ENCODE measurements around the gene LMO3. TPM values are rescaled to one million over a fixed set of nuclear protein-coding genes. Genes with fewer than 3 reads are reported as not detected.

LMO3 gene
- total RNA-seq, 1 experiment from 2014 or later, result 36.2 TPM

- H3K4me1 ChIP-seq (ENCODE audit: insufficient read depth, low read length, poor library complexity, severe bottlenecking), result peaks cover 6% of the 10 kb centered on the region
- no TSS peak for BruUV-seq (replicated peaks)
- TF ChIP-seq CTCF (conservative IDR thresholded peaks at IDR 0.05; ENCODE audit: low read depth, low read length), result peak; percentile 31; the same call in 1 of the 2 replicates
- no peak for TF ChIP-seq EZH2 (IDR thresholded peaks at IDR 0.05; ENCODE audit: borderline replicate concordance, low read depth, low read length, poor library complexity, severe bottlenecking)
- H3K4me3 ChIP-seq (ENCODE audit: low read depth, low read length, poor library complexity, severe bottlenecking), result no peak overlapping the region
- ChIA-PET POLR2A (ENCODE audit: low non-redundant PET) (no interaction called here), CTCF (no interaction called here)
- no peaks in the 10 kb centered on the region for H3K27me3 ChIP-seq (replicated peaks; ENCODE audit: insufficient read depth, low read depth, low read length, poor library complexity)
- H3K36me3 ChIP-seq (ENCODE audit: insufficient read depth, low read length, poor library complexity, severe bottlenecking), result no peaks in the 10 kb centered on the region
- H3K27ac ChIP-seq (ENCODE audit: low read depth, low read length, poor library complexity, severe bottlenecking), result no peak overlapping the region
- intact Hi-C loops (cut with micrococcal nuclease; ENCODE audit: unreplicated experiment), result no loop called here
- no peaks in the 10 kb centered on the region for H3K9me3 ChIP-seq (ENCODE audit: low read depth, low read length, poor library complexity, severe bottlenecking)
- DNase-seq (ENCODE audit: low spot score), result no peak
Measured at GRCh38 chr12:16622338-16622737, 16.4 kb upstream of the LMO3 start.

GRCh38 chr12:16619537-16619936 is 13.6 kb upstream of the LMO3 start:
- H3K27me3 ChIP-seq (replicated peaks; ENCODE audit: insufficient read depth, low read depth, low read length, poor library complexity), result no peaks in the 10 kb centered on the region
- BruUV-seq (replicated peaks), result no TSS peak
- no peaks in the 10 kb centered on the region for H3K9me3 ChIP-seq (ENCODE audit: low read depth, low read length, poor library complexity, severe bottlenecking)
- TF ChIP-seq EZH2 (IDR thresholded peaks at IDR 0.05; ENCODE audit: borderline replicate concordance, low read depth, low read length, poor library complexity, severe bottlenecking) (no peak), CTCF (conservative IDR thresholded peaks at IDR 0.05; ENCODE audit: low read depth, low read length) (no peak)
- DNase-seq (ENCODE audit: low spot score), result no peak
- H3K4me3 ChIP-seq (ENCODE audit: low read depth, low read length, poor library complexity, severe bottlenecking), result no peak overlapping the region
- intact Hi-C loops (cut with micrococcal nuclease; ENCODE audit: unreplicated experiment), result no loop called here
- no peaks in the 10 kb centered on the region for H3K36me3 ChIP-seq (ENCODE audit: insufficient read depth, low read length, poor library complexity, severe bottlenecking)
- CTCF ChIA-PET, result no interaction called here
- POLR2A ChIA-PET (ENCODE audit: low non-redundant PET), result no interaction called here
- H3K4me1 ChIP-seq (ENCODE audit: insufficient read depth, low read length, poor library complexity, severe bottlenecking), result peaks cover 6% of the 10 kb centered on the region
- no peak overlapping the region for H3K27ac ChIP-seq (ENCODE audit: low read depth, low read length, poor library complexity, severe bottlenecking)

GRCh38 chr12:16618256-16618655 is 12.3 kb upstream of the LMO3 start:
- no peak overlapping the region for H3K27ac ChIP-seq (ENCODE audit: low read depth, low read length, poor library complexity, severe bottlenecking)
- H3K9me3 ChIP-seq (ENCODE audit: low read depth, low read length, poor library complexity, severe bottlenecking), result no peaks in the 10 kb centered on the region
- no peaks in the 10 kb centered on the region for H3K36me3 ChIP-seq (ENCODE audit: insufficient read depth, low read length, poor library complexity, severe bottlenecking)
- ChIA-PET POLR2A (ENCODE audit: low non-redundant PET) (no interaction called here), CTCF (no interaction called here)
- TF ChIP-seq EZH2 (IDR thresholded peaks at IDR 0.05; ENCODE audit: borderline replicate concordance, low read depth, low read length, poor library complexity, severe bottlenecking) (no peak), CTCF (conservative IDR thresholded peaks at IDR 0.05; ENCODE audit: low read depth, low read length) (no peak)
- intact Hi-C loops (cut with micrococcal nuclease; ENCODE audit: unreplicated experiment), result no loop called here
- H3K4me3 ChIP-seq (ENCODE audit: low read depth, low read length, poor library complexity, severe bottlenecking), result no peak overlapping the region
- no TSS peak for BruUV-seq (replicated peaks)
- no peaks in the 10 kb centered on the region for H3K27me3 ChIP-seq (replicated peaks; ENCODE audit: insufficient read depth, low read depth, low read length, poor library complexity)
- H3K4me1 ChIP-seq (ENCODE audit: insufficient read depth, low read length, poor library complexity, severe bottlenecking), result peaks cover 6% of the 10 kb centered on the region
- DNase-seq (ENCODE audit: low spot score), result no peak
